ENCODE measurements around the gene CCNYL1.
"Not testable (repeated sequence)": the region's sequence is repeated elsewhere in the genome, so short reads cannot be mapped to it uniquely, and the experiment has no call there.

Gene CCNYL1

DNA sequence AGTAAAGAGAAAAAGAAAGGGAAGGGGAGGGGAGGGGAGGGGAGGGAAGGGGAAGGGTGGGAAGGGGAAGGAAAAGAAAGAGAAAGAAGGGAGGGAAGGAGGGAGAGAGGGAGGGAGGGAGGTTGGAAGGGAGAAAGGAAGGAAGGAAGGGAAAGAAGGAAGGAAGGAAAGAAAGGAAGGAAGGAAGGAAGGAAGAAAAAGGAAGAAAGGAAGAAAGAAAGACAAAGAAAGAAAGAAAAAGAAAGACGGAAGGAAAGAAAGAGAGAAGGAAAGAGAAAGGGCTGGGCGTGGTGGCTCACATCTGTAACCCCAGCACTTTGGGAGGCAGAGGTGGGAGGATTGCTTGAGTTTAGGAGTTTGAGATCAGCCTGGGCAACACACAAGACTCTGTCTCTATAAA lies 24.6 kb upstream of the CCNYL1 start:
- H3K4me3 ChIP-seq (ENCODE audit: control insufficient read depth, low read depth, low read length), result no peak overlapping the region
- no peak for DNase-seq (ENCODE audit: low read depth)
- TF ChIP-seq, protein P1, sequence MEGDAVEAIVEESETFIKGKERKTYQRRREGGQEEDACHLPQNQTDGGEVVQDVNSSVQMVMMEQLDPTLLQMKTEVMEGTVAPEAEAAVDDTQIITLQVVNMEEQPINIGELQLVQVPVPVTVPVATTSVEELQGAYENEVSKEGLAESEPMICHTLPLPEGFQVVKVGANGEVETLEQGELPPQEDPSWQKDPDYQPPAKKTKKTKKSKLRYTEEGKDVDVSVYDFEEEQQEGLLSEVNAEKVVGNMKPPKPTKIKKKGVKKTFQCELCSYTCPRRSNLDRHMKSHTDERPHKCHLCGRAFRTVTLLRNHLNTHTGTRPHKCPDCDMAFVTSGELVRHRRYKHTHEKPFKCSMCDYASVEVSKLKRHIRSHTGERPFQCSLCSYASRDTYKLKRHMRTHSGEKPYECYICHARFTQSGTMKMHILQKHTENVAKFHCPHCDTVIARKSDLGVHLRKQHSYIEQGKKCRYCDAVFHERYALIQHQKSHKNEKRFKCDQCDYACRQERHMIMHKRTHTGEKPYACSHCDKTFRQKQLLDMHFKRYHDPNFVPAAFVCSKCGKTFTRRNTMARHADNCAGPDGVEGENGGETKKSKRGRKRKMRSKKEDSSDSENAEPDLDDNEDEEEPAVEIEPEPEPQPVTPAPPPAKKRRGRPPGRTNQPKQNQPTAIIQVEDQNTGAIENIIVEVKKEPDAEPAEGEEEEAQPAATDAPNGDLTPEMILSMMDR (conservative IDR thresholded peaks at IDR 0.05; ENCODE audit: control insufficient read depth, insufficient read depth, low read depth, low read length), result no peak

DNA sequence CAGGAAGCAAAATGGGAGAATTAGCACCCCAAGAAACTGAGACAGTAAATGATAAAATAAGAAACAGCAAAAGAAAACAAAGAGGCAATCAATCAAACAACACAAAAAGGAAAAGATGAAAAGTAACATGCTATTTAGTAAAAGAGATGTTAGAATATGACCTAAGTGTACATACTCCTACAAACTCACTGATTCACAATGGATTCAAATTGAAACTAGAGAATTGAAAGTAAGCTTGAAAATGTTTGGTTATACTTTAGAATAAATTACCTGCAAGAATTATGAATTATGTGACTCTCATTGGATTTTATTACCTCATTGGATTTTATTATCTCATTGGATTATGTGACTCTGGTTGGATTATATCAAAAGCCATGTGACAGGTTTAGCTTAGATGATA lies 22.8 kb upstream of the CCNYL1 start:
- no peak overlapping the region for H3K4me3 ChIP-seq (ENCODE audit: control insufficient read depth, low read depth, low read length)
- DNase-seq (ENCODE audit: low read depth), result no peak
- TF ChIP-seq, protein P1 (conservative IDR thresholded peaks at IDR 0.05; ENCODE audit: control insufficient read depth, insufficient read depth, low read depth, low read length), result no peak

DNA sequence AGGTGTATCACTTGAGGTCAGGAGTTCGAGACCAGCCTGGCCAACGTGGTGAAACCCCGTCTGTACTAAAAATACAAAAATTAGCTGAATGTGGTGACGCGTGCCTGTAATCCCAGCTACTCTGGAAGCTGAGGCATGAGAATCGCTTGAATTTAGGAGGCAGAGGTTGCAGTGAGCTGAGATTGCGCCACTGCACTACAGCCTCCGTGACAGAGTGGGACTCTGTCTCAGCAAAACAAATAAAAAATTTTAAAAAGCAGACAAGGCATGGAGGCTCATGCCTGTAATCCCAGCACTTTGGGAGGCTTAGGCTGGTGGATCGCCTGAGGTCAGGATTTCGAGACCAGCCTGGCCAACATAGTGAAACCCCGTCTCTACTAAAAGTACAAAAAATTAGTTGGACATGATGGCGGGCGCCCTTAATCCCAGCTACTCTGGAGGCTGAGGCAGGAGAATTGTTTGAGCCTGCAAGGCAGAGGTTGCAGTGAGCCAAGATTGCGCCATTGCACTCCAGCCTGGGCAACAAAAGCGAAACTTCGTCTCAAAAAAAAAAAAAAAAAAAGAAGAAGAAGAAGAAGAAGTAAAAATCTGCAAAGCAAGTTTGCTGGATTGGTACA lies 20.5 kb upstream of the CCNYL1 start:
- not testable (repeated sequence) for DNase-seq (ENCODE audit: low read depth); H3K4me3 ChIP-seq (ENCODE audit: control insufficient read depth, low read depth, low read length)

DNA sequence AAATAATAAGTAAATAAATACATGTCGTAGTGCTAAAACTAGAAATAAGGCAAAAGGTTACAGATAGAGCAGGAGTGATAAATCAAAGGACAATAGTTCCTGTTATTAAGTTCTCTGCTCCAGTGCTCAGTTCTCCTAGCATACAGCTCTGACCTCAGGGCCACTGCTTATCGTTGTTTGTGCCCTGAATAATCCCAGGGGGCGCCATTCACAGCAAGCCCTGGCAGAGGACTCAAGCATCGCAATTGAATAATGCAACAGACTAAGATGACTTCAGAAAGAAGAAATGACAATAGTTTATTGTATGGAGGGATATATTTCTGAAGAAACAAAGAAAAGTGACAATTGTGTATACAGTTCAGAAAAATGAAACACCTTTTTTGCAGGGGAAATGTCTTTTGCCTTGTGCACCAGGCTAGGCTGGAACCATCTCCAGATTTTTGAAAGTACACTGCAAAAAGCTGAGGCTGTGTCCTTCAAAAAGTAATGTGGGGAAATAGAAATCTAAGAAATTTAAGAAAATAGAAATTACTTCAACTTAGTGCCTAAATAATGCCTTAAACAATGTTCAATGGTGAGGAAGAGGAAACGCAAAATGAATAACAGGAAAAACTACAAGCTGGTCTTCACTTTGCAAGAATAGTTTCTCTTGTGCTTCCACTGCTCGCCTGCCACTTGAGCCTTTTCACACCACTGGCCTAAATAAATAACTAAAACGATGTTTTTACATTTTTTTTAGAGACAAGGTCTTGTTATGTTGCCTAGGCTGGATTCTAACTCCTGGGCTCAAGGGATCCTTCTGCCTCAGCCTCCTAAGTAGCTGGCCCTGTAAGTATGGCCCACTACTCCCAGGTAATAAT lies 19.0 kb upstream of the CCNYL1 start:
- H3K4me3 ChIP-seq (ENCODE audit: control insufficient read depth, low read depth, low read length), result no peak overlapping the region

DNA sequence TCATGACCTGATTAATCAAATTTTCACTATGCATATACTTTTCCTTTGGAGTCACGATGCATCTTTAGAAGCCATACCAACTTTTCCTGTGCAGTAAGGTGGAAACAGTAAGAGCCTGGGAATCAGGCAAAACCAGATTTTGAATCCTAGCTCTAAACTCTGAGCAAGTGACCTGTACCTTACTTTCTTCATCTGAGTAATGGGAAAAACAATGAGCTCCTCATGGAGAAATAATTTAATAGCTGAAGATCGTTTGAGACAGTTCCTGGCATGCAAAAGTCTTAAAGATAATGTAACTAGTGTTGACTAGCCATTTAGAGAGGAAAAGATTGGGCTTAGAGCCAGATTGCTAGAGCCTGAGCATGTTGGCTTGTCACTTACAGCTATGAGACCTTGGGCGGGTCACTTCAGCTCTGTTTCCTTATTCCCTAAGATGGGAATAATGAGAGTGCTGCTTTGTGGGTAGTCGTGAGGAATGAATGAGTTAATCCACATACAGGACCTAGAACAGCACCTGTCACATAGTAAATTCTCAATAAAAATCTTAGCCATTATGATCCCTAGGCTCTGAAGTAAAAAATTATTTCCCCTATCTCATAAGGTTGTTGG lies 17.7 kb upstream of the CCNYL1 start:
- no peak overlapping the region for H3K4me3 ChIP-seq (ENCODE audit: control insufficient read depth, low read depth, low read length)
- TF ChIP-seq, protein P1 (conservative IDR thresholded peaks at IDR 0.05; ENCODE audit: control insufficient read depth, insufficient read depth, low read depth, low read length), result no peak
- no peak for DNase-seq (ENCODE audit: low read depth)

More for the DNA sequence above, 19.0 kb upstream of the CCNYL1 start:
- DNase-seq (ENCODE audit: low read depth), result peak; percentile 27
- TF ChIP-seq, protein P1 (conservative IDR thresholded peaks at IDR 0.05; ENCODE audit: control insufficient read depth, insufficient read depth, low read depth, low read length), result peak; percentile 35

DNA sequence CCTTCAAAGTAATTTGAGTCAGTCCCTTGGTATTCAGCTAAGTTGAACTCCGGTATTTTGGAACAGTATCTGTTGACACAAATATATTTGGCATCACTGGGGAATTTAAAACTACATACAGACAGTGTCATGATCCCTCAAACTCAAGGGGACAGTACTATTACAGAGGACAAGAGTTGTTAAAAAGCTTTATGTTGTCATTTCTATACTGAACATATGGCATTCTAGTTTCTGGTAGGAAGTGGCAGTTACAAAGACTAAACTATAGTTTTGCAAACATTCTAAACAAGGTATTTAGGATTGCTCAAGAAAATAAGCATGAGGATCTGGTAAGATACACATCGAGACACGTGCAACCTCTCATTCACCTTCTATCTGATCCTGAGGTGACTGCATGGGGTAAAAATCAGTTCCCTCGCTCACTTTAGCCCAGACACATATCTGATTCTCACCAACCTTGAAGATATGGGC lies 16.6 kb upstream of the CCNYL1 start:
- DNase-seq (ENCODE audit: low read depth), result no peak
- no peak overlapping the region for H3K4me3 ChIP-seq (ENCODE audit: control insufficient read depth, low read depth, low read length)
- TF ChIP-seq, protein P1 (conservative IDR thresholded peaks at IDR 0.05; ENCODE audit: control insufficient read depth, insufficient read depth, low read depth, low read length), result no peak

DNA sequence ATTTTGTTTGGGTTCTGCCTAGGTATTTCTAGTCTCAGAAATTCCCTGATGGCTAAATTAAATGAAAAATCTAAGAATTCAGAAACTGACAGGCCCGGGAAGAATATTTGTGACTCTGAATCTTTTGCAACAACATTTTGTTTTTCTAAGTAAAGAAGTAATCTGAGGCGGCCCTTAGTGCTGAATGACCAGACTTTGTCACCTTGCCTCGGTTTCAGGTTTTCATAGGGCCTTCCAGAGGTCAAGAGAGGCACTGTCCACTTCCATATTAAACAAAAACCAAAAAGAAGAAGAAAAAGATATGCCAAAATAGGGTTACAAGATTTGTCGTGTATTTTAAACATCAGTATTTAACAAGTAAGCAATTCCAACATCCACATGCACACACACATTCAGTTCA lies 16.1 kb upstream of the CCNYL1 start:
- DNase-seq (ENCODE audit: low read depth), result no peak
- TF ChIP-seq, protein P1 (conservative IDR thresholded peaks at IDR 0.05; ENCODE audit: control insufficient read depth, insufficient read depth, low read depth, low read length), result no peak
- no peak overlapping the region for H3K4me3 ChIP-seq (ENCODE audit: control insufficient read depth, low read depth, low read length)

DNA sequence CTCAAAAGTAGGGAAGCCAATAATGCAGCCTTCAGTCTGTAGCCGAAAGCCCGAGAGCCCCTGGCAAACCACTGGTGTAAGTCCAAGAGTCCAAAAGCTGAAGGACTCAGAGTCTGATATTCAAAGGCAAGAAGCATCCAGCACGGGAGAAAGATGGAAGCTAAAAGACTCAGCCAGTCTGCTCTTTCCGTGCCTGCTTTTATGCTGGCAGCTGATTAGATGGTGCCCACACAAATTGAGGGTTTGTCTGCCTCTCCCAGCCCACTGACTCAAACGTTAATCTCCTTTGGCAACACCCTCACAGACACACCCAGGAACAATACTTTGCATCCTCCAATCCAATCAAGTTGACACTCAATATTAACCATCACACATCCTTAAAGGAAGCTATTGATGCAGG lies 14.5 kb upstream of the CCNYL1 start:
- not testable (repeated sequence) for DNase-seq (ENCODE audit: low read depth)

More for the DNA sequence above, 14.5 kb upstream of the CCNYL1 start:
- not testable (repeated sequence) for H3K4me3 ChIP-seq (ENCODE audit: control insufficient read depth, low read depth, low read length)
